ENCODE measurements around the gene ZNF57.
"Not testable (repeated sequence)": the region's sequence is repeated elsewhere in the genome, so short reads cannot be mapped to it uniquely, and the experiment has no call there.

The ZNF57 gene

GRCh38 chr19:2944403-2944774 is 43.7 kb downstream of the ZNF57 start:
- Histone ChIP-seq H3K36me3 (ENCODE audit: insufficient read depth, low read length) (no peaks in the 10 kb centered on the region), H3K4me1 (ENCODE audit: insufficient read depth, low read length) (peaks cover 11% of the 10 kb centered on the region), H3K9me3 (ENCODE audit: low read length) (no peaks in the 10 kb centered on the region), H3K4me3 (ENCODE audit: low read depth in 1 of 2, low read length in 2 of 2) (peak overlapping the region; percentile 61 to 70), H3K9ac (ENCODE audit: low read length) (peak overlapping the region; percentile 71), H3K27ac (ENCODE audit: low read depth, low read length) (peak overlapping the region; percentile 64), H3K27me3 (ENCODE audit: control insufficient read depth in 1 of 2, insufficient read depth in 2 of 2, low read length in 2 of 2) (no peaks in the 10 kb centered on the region)

GRCh38 chr19:2944775-2945574 is 44.2 kb downstream of the ZNF57 start, which contains the start of gene ZNF77:
Gene ZNF77 (minus strand): TSS chr19:2944971. CDS start chr19:2944840, 131 bp downstream.
- Histone ChIP-seq H3K9me3 (ENCODE audit: low read length) (no peaks in the 10 kb centered on the region), H3K36me3 (ENCODE audit: insufficient read depth, low read length) (no peaks in the 10 kb centered on the region), H3K4me1 (ENCODE audit: insufficient read depth, low read length) (peaks cover 16% of the 10 kb centered on the region), H3K9ac (ENCODE audit: low read length) (peak within 1 kb of the TSS; percentile 71), H3K27ac (ENCODE audit: low read depth, low read length) (peak within 1 kb of the TSS; percentile 90), H3K27me3 (ENCODE audit: control insufficient read depth in 1 of 2, insufficient read depth in 2 of 2, low read length in 2 of 2) (no peaks in the 10 kb centered on the region), H3K4me3 (ENCODE audit: low read depth in 1 of 2, low read length in 2 of 2) (peak within 1 kb of the TSS; percentile 61 to 70)

- Histone ChIP-seq H3K27me3 (ENCODE audit: control insufficient read depth in 1 of 2, insufficient read depth in 2 of 2, low read length in 2 of 2) (no peaks in the 10 kb centered on the region), H3K27ac (ENCODE audit: low read depth, low read length) (peak overlapping the region; percentile 90), H3K4me1 (ENCODE audit: insufficient read depth, low read length) (peaks cover 16% of the 10 kb centered on the region), H3K9ac (ENCODE audit: low read length) (peak overlapping the region; percentile 34), H3K36me3 (ENCODE audit: insufficient read depth, low read length) (no peaks in the 10 kb centered on the region), H3K9me3 (ENCODE audit: low read length) (no peaks in the 10 kb centered on the region), H3K4me3 (ENCODE audit: low read depth in 1 of 2, low read length in 2 of 2) (peak overlapping the region; percentile 61 to 70)
Measured at GRCh38 chr19:2945575-2946184, 45.0 kb downstream of the ZNF57 start.

- H3K27me3 ChIP-seq (ENCODE audit: control insufficient read depth in 1 of 2, insufficient read depth in 2 of 2, low read length in 2 of 2) = no peaks in the 10 kb centered on the region
- H3K4me3 ChIP-seq (ENCODE audit: low read depth in 1 of 2, low read length in 2 of 2) = peak overlapping the region; percentile 53 to 63
- no peaks in the 10 kb centered on the region for H3K36me3 ChIP-seq (ENCODE audit: insufficient read depth, low read length)
- no peaks in the 10 kb centered on the region for H3K9me3 ChIP-seq (ENCODE audit: low read length)
- peaks cover 8% of the 10 kb centered on the region for H3K4me1 ChIP-seq (ENCODE audit: insufficient read depth, low read length)
- H3K27ac ChIP-seq (ENCODE audit: low read depth, low read length) = peak overlapping the region; percentile 78
- peak overlapping the region; percentile 63 for H3K9ac ChIP-seq (ENCODE audit: low read length)
Measured at GRCh38 chr19:2949939-2950285, 49.2 kb downstream of the ZNF57 start.

- no peaks in the 10 kb centered on the region for H3K9me3 ChIP-seq (ENCODE audit: low read length)
- H3K4me1 ChIP-seq (ENCODE audit: insufficient read depth, low read length) = peaks cover 8% of the 10 kb centered on the region
- peak overlapping the region; percentile 78 for H3K27ac ChIP-seq (ENCODE audit: low read depth, low read length)
- H3K27me3 ChIP-seq (ENCODE audit: control insufficient read depth in 1 of 2, insufficient read depth in 2 of 2, low read length in 2 of 2) = no peaks in the 10 kb centered on the region
- H3K9ac ChIP-seq (ENCODE audit: low read length) = peak overlapping the region; percentile 63
- H3K4me3 ChIP-seq (ENCODE audit: low read depth in 1 of 2, low read length in 2 of 2) = peak overlapping the region; percentile 53 to 63
- no peaks in the 10 kb centered on the region for H3K36me3 ChIP-seq (ENCODE audit: insufficient read depth, low read length)
Measured at GRCh38 chr19:2950286-2951124, 49.8 kb downstream of the ZNF57 start.

GRCh38 chr19:2952953-2953481 is 52.3 kb downstream of the ZNF57 start:
- no peaks in the 10 kb centered on the region for H3K27me3 ChIP-seq (ENCODE audit: control insufficient read depth in 1 of 2, insufficient read depth in 2 of 2, low read length in 2 of 2)
- H3K9ac ChIP-seq (ENCODE audit: low read length) = no peak overlapping the region
- H3K27ac ChIP-seq (ENCODE audit: low read depth, low read length) = no peak overlapping the region
- no peaks in the 10 kb centered on the region for H3K9me3 ChIP-seq (ENCODE audit: low read length)
- peaks cover 8% of the 10 kb centered on the region for H3K4me1 ChIP-seq (ENCODE audit: insufficient read depth, low read length)
- H3K36me3 ChIP-seq (ENCODE audit: insufficient read depth, low read length) = no peaks in the 10 kb centered on the region
- no peak overlapping the region for H3K4me3 ChIP-seq (ENCODE audit: low read depth in 1 of 2, low read length in 2 of 2)

GRCh38 chr19:2957160-2957559 is 56.4 kb downstream of the ZNF57 start:
- Histone ChIP-seq H3K27me3 (ENCODE audit: control insufficient read depth in 1 of 2, insufficient read depth in 2 of 2, low read length in 2 of 2) (no peaks in the 10 kb centered on the region), H3K4me1 (ENCODE audit: insufficient read depth, low read length) (no peaks in the 10 kb centered on the region), H3K9ac (ENCODE audit: low read length) (no peak overlapping the region), H3K36me3 (ENCODE audit: insufficient read depth, low read length) (no peaks in the 10 kb centered on the region), H3K27ac (ENCODE audit: low read depth, low read length) (no peak overlapping the region), H3K4me3 (ENCODE audit: low read depth in 1 of 2, low read length in 2 of 2) (no peak overlapping the region), H3K9me3 (ENCODE audit: low read length) (no peaks in the 10 kb centered on the region)

GRCh38 chr19:2960120-2960519 is 59.4 kb downstream of the ZNF57 start:
- Histone ChIP-seq H3K27ac (ENCODE audit: low read depth, low read length) (no peak overlapping the region), H3K27me3 (ENCODE audit: control insufficient read depth in 1 of 2, insufficient read depth in 2 of 2, low read length in 2 of 2) (no peaks in the 10 kb centered on the region), H3K36me3 (ENCODE audit: insufficient read depth, low read length) (no peaks in the 10 kb centered on the region), H3K4me1 (ENCODE audit: insufficient read depth, low read length) (no peaks in the 10 kb centered on the region), H3K4me3 (ENCODE audit: low read depth in 1 of 2, low read length in 2 of 2) (no peak overlapping the region), H3K9ac (ENCODE audit: low read length) (no peak overlapping the region), H3K9me3 (ENCODE audit: low read length) (no peaks in the 10 kb centered on the region)

GRCh38 chr19:2962018-2962670 is 61.4 kb downstream of the ZNF57 start:
- Histone ChIP-seq H3K27me3 (ENCODE audit: control insufficient read depth in 1 of 2, insufficient read depth in 2 of 2, low read length in 2 of 2) (no peaks in the 10 kb centered on the region), H3K4me3 (ENCODE audit: low read depth in 1 of 2, low read length in 2 of 2) (no peak overlapping the region), H3K36me3 (ENCODE audit: insufficient read depth, low read length) (no peaks in the 10 kb centered on the region), H3K9ac (ENCODE audit: low read length) (no peak overlapping the region), H3K4me1 (ENCODE audit: insufficient read depth, low read length) (no peaks in the 10 kb centered on the region), H3K27ac (ENCODE audit: low read depth, low read length) (no peak overlapping the region), H3K9me3 (ENCODE audit: low read length) (no peaks in the 10 kb centered on the region)

- no peaks in the 10 kb centered on the region for H3K9me3 ChIP-seq (ENCODE audit: low read length)
- H3K4me3 ChIP-seq (ENCODE audit: low read depth in 1 of 2, low read length in 2 of 2) = no peak overlapping the region
- no peak overlapping the region for H3K9ac ChIP-seq (ENCODE audit: low read length)
Measured at GRCh38 chr19:2963122-2963521, 62.4 kb downstream of the ZNF57 start.

GRCh38 chr19:2963631-2964030 is 62.9 kb downstream of the ZNF57 start:
- not testable (repeated sequence) for H3K4me1 ChIP-seq (ENCODE audit: insufficient read depth, low read length); H3K4me3 ChIP-seq (ENCODE audit: low read depth in 1 of 2, low read length in 2 of 2); H3K27ac ChIP-seq (ENCODE audit: low read depth, low read length); H3K9me3 ChIP-seq (ENCODE audit: low read length); H3K27me3 ChIP-seq (ENCODE audit: control insufficient read depth in 1 of 2, insufficient read depth in 2 of 2, low read length in 2 of 2); H3K9ac ChIP-seq (ENCODE audit: low read length); H3K36me3 ChIP-seq (ENCODE audit: insufficient read depth, low read length)

More at GRCh38 chr19:2963122-2963521, 62.4 kb downstream of the ZNF57 start:
- H3K4me1 ChIP-seq (ENCODE audit: insufficient read depth, low read length) = no peaks in the 10 kb centered on the region
- no peak overlapping the region for H3K27ac ChIP-seq (ENCODE audit: low read depth, low read length)
- H3K36me3 ChIP-seq (ENCODE audit: insufficient read depth, low read length) = no peaks in the 10 kb centered on the region
- no peaks in the 10 kb centered on the region for H3K27me3 ChIP-seq (ENCODE audit: control insufficient read depth in 1 of 2, insufficient read depth in 2 of 2, low read length in 2 of 2)
